ENCODE results near the gene PLAAT2. TPM values are rescaled to one million over a fixed set of nuclear protein-coding genes. Genes with fewer than 3 reads are reported as not detected.
"Not testable (repeated sequence)": the region's sequence is repeated elsewhere in the genome, so short reads cannot be mapped to it uniquely, and the experiment has no call there.

Gene PLAAT2
- total and polyA plus RNA-seq, 2 of the 13 experiments (the other 11 are each of a cell fraction or from before 2014, with no cell fraction given), result 0.22 TPM; not detected in 1

DNA sequence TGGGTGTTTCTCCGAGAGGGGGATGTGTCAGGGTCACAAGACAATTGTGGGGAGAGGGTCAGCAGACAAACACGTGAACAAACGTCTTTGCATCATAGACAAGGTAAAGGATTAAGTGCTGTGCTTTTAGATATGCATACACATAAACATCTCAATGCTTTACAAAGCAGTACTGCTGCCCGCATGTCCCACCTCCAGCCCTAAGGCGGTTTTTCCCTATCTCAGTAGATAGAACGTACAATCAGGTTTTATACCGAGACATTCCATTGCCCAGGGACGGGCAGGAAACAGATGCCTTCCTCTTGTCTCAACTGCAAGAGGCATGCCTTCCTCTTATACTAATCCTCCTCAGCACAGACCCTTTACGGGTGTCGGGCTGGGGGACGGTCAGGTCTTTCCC, 35.0 kb downstream of the PLAAT2 start:
- BruUV-seq (replicated peaks); H4K20me1 ChIP-seq (ENCODE audit: insufficient read depth, low read length); in situ Hi-C loops (cut with HindIII; ENCODE audit: extremely low pct_ligation_motif_present, low pct_unique_long_range_greater_than_20kb); H3K4me2 ChIP-seq (ENCODE audit: low read depth, low read length); H3K4me3 ChIP-seq (replicated peaks in 1 of 3; ENCODE audit: insufficient read depth in 1 of 3, low read depth in 2 of 3, low read length in 3 of 3); ATAC-seq; intact Hi-C loops (cut with micrococcal nuclease; ENCODE audit: unreplicated experiment); H3K9ac ChIP-seq (ENCODE audit: insufficient read depth, low read depth, low read length); DNase-seq (ENCODE audit: low spot score); H3K9me3 ChIP-seq (ENCODE audit: low read length); FAIRE-seq; CTCF ChIA-PET (ENCODE audit: low intra/inter-chr PET ratio, low total read pairs); H3K79me2 ChIP-seq (ENCODE audit: insufficient read depth, low read length); POLR2A ChIA-PET; H3K27me3 ChIP-seq (ENCODE audit: control insufficient read depth in 1 of 2, insufficient read depth in 2 of 2, low read length in 2 of 2); H3K36me3 ChIP-seq (replicated peaks in 1 of 2; ENCODE audit: control insufficient read depth in 1 of 2, insufficient read depth in 2 of 2, low read length in 2 of 2); H3K27ac ChIP-seq (ENCODE audit: extremely low read length, insufficient read depth, low read length); H2AFZ ChIP-seq (ENCODE audit: low read length): not testable (repeated sequence)
- WGBS (ENCODE audit: low lambda C conversion rate), result 59% methylated on average over 8 of the region's 11 CpGs
- H3K4me1 ChIP-seq (ENCODE audit: insufficient read depth, low read length), result peaks cover 16% of the 10 kb centered on the region

GRCh38 chr11:63527667-63528066, 35.5 kb downstream of the PLAAT2 start:
- CTCF ChIA-PET (ENCODE audit: low intra/inter-chr PET ratio, low total read pairs), result no interaction called here
- no peak overlapping the region for H2AFZ ChIP-seq (ENCODE audit: low read length)
- no peaks in the 10 kb centered on the region for H3K27me3 ChIP-seq (ENCODE audit: control insufficient read depth in 1 of 2, insufficient read depth in 2 of 2, low read length in 2 of 2)
- peaks cover 16% of the 10 kb centered on the region for H3K4me1 ChIP-seq (ENCODE audit: insufficient read depth, low read length)
- in situ Hi-C loops (cut with HindIII; ENCODE audit: extremely low pct_ligation_motif_present, low pct_unique_long_range_greater_than_20kb) (no loop called here), intact Hi-C loops (cut with micrococcal nuclease; ENCODE audit: unreplicated experiment) (no loop called here)
- POLR2A ChIA-PET, result no interaction called here
- no peak for FAIRE-seq
- H3K27ac ChIP-seq (ENCODE audit: extremely low read length, insufficient read depth, low read length), result no peak overlapping the region
- no peak overlapping the region for H3K4me2 ChIP-seq (ENCODE audit: low read depth, low read length)
- no TSS peak for BruUV-seq (replicated peaks)
- ATAC-seq, result no peak
- H3K4me3 ChIP-seq (replicated peaks in 1 of 3; ENCODE audit: insufficient read depth in 1 of 3, low read depth in 2 of 3, low read length in 3 of 3), result no peak overlapping the region
- 61% methylated on average over 2 of the region's 2 CpGs for WGBS (ENCODE audit: low lambda C conversion rate)
- H4K20me1 ChIP-seq (ENCODE audit: insufficient read depth, low read length), result no peaks in the 10 kb centered on the region
- H3K9me3 ChIP-seq (ENCODE audit: low read length), result no peaks in the 10 kb centered on the region; the same call in 1 of the 2 replicates
- H3K36me3 ChIP-seq (replicated peaks in 1 of 2; ENCODE audit: control insufficient read depth in 1 of 2, insufficient read depth in 2 of 2, low read length in 2 of 2), result no peaks in the 10 kb centered on the region
- TF ChIP-seq ZNF782 (CRISPR knock-in tag; IDR thresholded peaks at IDR 0.05; ENCODE audit: borderline replicate concordance) (no peak), NFE2L1 (CRISPR knock-in tag; IDR thresholded peaks at IDR 0.05; ENCODE audit: borderline replicate concordance) (no peak), ZFP41 (CRISPR knock-in tag; IDR thresholded peaks at IDR 0.05; ENCODE audit: borderline replicate concordance) (no peak), ATF7 (IDR thresholded peaks at IDR 0.05) (no peak), ATF7 (CRISPR knock-in tag; IDR thresholded peaks at IDR 0.05) (no peak), MYNN (CRISPR knock-in tag; IDR thresholded peaks at IDR 0.05; ENCODE audit: low read depth) (no peak)
- TF ChIP-seq, protein P1, sequence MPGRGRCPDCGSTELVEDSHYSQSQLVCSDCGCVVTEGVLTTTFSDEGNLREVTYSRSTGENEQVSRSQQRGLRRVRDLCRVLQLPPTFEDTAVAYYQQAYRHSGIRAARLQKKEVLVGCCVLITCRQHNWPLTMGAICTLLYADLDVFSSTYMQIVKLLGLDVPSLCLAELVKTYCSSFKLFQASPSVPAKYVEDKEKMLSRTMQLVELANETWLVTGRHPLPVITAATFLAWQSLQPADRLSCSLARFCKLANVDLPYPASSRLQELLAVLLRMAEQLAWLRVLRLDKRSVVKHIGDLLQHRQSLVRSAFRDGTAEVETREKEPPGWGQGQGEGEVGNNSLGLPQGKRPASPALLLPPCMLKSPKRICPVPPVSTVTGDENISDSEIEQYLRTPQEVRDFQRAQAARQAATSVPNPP (CRISPR knock-in tag; IDR thresholded peaks at IDR 0.05), result no peak
- DNase-seq (ENCODE audit: low spot score), result no peak
- H3K9ac ChIP-seq (ENCODE audit: insufficient read depth, low read depth, low read length), result no peak overlapping the region
- H3K79me2 ChIP-seq (ENCODE audit: insufficient read depth, low read length), result no peaks in the 10 kb centered on the region
